Dendritic cell treated with granulocyte-macrophage colony-stimulating factor and Interleukin-4, amounts not matched to agents 40 ng/mL and 50 ng/mL, for 4 days (primary cell): ENCODE results near the gene SPNS3.

Experiments
- H3K27ac Mint-ChIP-seq: one replicate; pipeline ENCODE4 v1.8.0; 2022; ENCODE audit warnings: mild to moderate bottlenecking, mixed read lengths
- H3K27me3 Mint-ChIP-seq: one replicate; pipeline ENCODE4 v1.8.0; 2022; ENCODE audit warnings: mild to moderate bottlenecking, mixed read lengths
- H3K36me3 Mint-ChIP-seq: one replicate; pipeline ENCODE4 v1.8.0; 2022; ENCODE audit warnings: low read depth, mixed read lengths
- H3K4me1 Mint-ChIP-seq: one replicate; pipeline ENCODE4 v1.8.0; 2022; ENCODE audit warnings: low read depth, mixed read lengths
- H3K4me3 Mint-ChIP-seq: one replicate; pipeline ENCODE4 v1.8.0; 2022; ENCODE audit warnings: mild to moderate bottlenecking, moderate library complexity, mixed read lengths
- H3K9me3 Mint-ChIP-seq: one replicate; pipeline ENCODE4 v1.8.0; 2022; ENCODE audit warnings: mixed read lengths
- intact Hi-C: fragments of 100-400 bp; cut with micrococcal nuclease; formaldehyde crosslinking; loops from one replicate; pipeline ENCODE4 v1.15.0; 2022

The SPNS3 gene

DNA sequence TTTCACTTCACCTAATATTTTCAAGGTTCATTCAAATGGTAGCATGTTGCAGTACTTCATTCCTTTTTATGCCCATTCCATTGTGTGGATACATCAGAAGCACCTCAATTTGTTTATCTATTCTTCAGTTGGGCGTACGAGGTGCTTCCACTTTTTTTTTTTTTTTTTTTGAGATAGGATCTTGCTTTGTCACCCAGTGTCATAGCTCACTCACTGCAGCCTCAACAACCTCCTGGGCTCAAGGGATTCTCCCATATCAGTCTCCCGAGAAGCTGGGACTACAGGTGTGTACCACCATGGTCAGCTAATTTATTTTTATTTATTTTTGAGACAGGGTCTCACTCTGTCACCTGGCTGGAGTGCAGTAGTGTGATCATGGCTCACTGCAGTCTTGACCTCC is 22.5 kb upstream of the SPNS3 start:
- H3K4me3 Mint-ChIP-seq, result no peak overlapping the region
- peaks cover 17% of the 10 kb centered on the region for H3K4me1 Mint-ChIP-seq
- H3K9me3 Mint-ChIP-seq, result no peaks in the 10 kb centered on the region
- intact Hi-C loops, result no loop called here
- H3K36me3 Mint-ChIP-seq, result no peaks in the 10 kb centered on the region
- peaks cover 13% of the 10 kb centered on the region for H3K27me3 Mint-ChIP-seq
- no peak overlapping the region for H3K27ac Mint-ChIP-seq

DNA sequence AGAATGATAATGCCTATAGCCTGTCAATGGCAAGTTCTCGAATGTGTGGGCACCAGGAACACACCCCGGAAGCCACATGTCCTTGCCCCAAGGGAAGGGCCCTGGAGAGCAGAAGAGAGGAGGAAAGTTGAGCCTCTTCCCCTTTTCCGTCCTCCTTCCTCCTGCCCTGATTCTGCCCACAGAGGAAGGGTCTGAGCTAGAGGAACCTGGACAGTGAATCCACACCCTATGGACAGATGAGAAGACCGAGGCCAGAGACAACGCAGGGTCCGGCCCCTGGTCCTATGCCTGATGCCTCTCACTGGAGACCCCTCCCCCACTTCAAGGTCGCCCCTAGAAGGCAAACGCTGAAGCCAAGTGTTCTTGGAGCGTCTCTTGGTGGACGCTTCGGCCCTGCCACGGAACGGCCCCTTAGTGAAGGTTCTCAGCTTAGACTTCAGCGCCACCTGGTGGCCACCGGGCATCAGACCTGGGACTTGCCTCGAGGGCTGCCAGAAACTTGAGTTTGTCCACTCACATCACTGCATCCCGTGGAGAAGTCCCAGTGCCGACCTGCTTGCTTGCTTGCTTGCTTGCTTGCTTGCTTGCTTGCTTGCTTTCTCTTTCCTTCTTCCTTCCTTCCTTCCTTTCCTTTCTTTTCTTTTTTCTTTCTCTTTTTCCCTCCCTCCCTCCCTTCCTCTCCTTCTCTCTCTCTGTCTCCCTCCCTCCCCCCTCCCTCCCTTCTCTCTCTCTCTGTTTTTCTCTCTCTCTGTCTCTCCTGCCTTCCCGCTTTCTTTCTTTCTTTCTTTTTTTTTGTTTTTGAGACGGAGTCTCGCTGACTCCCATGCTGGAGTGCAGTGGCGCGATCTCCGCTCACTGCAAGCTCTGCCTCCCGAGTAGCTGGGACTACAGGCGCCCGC is 20.6 kb upstream of the SPNS3 start:
- Mint-ChIP-seq H3K4me1 (peaks cover 28% of the 10 kb centered on the region), H3K9me3 (no peaks in the 10 kb centered on the region), H3K27me3 (peaks cover 12% of the 10 kb centered on the region), H3K36me3 (no peaks in the 10 kb centered on the region), H3K4me3 (peak overlapping the region; percentile 75), H3K27ac (peak overlapping the region; percentile 91)
- intact Hi-C loops, result loop anchor here (1.0 to 2.0 kb wide), 3 partner anchors 48 to 214 kb away; no protein-coding TSS in a partner anchor

- intact Hi-C loops, result no loop called here
- Mint-ChIP-seq H3K4me3 (no peak overlapping the region), H3K4me1 (peaks cover 30% of the 10 kb centered on the region), H3K9me3 (no peaks in the 10 kb centered on the region), H3K36me3 (no peaks in the 10 kb centered on the region), H3K27me3 (peaks cover 14% of the 10 kb centered on the region), H3K27ac (peak overlapping the region; percentile 21)
These were observed 16.5 kb upstream of the SPNS3 start for GRCh38 chr17:4417129-4417667.

- no peak overlapping the region for H3K27ac Mint-ChIP-seq
- H3K4me1 Mint-ChIP-seq, result peaks cover 21% of the 10 kb centered on the region
These were observed 13.0 kb upstream of the SPNS3 start for GRCh38 chr17:4420692-4421131.

GRCh38 chr17:4422864-4423263 is 10.9 kb upstream of the SPNS3 start:
- Mint-ChIP-seq H3K27ac (no peak overlapping the region), H3K4me3 (no peak overlapping the region), H3K9me3 (no peaks in the 10 kb centered on the region), H3K4me1 (peaks cover 11% of the 10 kb centered on the region), H3K27me3 (peaks cover 6% of the 10 kb centered on the region), H3K36me3 (no peaks in the 10 kb centered on the region)
- intact Hi-C loops, result loop anchor here (5.0 to 10.0 kb wide), 2 partner anchors 142 to 274 kb away; partner anchors contain the start of gene GGT6

More at GRCh38 chr17:4420692-4421131, 13.0 kb upstream of the SPNS3 start:
- no peak overlapping the region for H3K4me3 Mint-ChIP-seq
- H3K9me3 Mint-ChIP-seq, result no peaks in the 10 kb centered on the region
- H3K36me3 Mint-ChIP-seq, result no peaks in the 10 kb centered on the region
- intact Hi-C loops, result loop anchor here (5.0 to 10.0 kb wide), 2 partner anchors 144 to 277 kb away; partner anchors contain the start of gene GGT6
- H3K27me3 Mint-ChIP-seq, result peaks cover 6% of the 10 kb centered on the region

DNA sequence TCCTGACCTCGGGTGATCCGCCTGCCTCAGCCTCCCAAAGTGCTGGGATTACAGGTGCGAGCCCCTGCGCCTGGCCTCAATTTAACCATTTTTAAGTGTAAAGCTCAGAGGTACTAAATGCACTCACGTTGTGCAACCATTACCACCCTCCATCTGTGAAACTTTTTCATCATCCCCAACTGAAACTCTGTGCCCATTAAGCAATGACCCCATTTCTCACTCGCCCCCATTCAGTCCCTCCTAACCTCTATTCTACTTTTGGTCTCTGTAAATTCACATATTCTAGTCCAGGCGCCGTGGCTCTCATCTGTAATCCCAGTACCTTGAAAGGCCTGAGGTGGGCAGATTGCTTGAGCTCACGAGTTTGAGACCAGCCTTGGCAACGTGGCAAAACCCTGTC is 8.3 kb upstream of the SPNS3 start:
- Mint-ChIP-seq H3K4me1 (peaks cover 19% of the 10 kb centered on the region), H3K27me3 (peaks cover 6% of the 10 kb centered on the region), H3K27ac (no peak overlapping the region), H3K4me3 (no peak overlapping the region), H3K36me3 (no peaks in the 10 kb centered on the region), H3K9me3 (no peaks in the 10 kb centered on the region)
- intact Hi-C loops, result loop anchor here (10.0 kb wide), 1 partner anchor 139 kb away; the partner anchor contains the start of gene GGT6

- Mint-ChIP-seq H3K9me3 (no peaks in the 10 kb centered on the region), H3K4me3 (no peak overlapping the region), H3K27me3 (no peaks in the 10 kb centered on the region), H3K36me3 (no peaks in the 10 kb centered on the region), H3K27ac (no peak overlapping the region), H3K4me1 (peaks cover 14% of the 10 kb centered on the region)
- intact Hi-C loops, result loop anchor here (10.0 kb wide), 1 partner anchor 138 kb away; the partner anchor contains the start of gene GGT6
These were observed 7.1 kb upstream of the SPNS3 start for GRCh38 chr17:4426499-4427208.

GRCh38 chr17:4427505-4427904 is 6.2 kb upstream of the SPNS3 start:
- intact Hi-C loops, result loop anchor here (10.0 kb wide), 1 partner anchor 137 kb away; the partner anchor contains the start of gene GGT6
- Mint-ChIP-seq H3K4me3 (no peak overlapping the region), H3K36me3 (no peaks in the 10 kb centered on the region), H3K4me1 (peaks cover 14% of the 10 kb centered on the region), H3K27me3 (no peaks in the 10 kb centered on the region), H3K9me3 (no peaks in the 10 kb centered on the region), H3K27ac (no peak overlapping the region)

GRCh38 chr17:4436381-4436780 is 2.6 kb downstream of the SPNS3 start:
- H3K4me1 Mint-ChIP-seq, result peaks cover 55% of the 10 kb centered on the region
- H3K27me3 Mint-ChIP-seq, result peaks cover 19% of the 10 kb centered on the region
- H3K36me3 Mint-ChIP-seq, result no peaks in the 10 kb centered on the region
- peak overlapping the region; percentile 48 for H3K4me3 Mint-ChIP-seq
- no peaks in the 10 kb centered on the region for H3K9me3 Mint-ChIP-seq
- H3K27ac Mint-ChIP-seq, result no peak overlapping the region
- intact Hi-C loops, result loop anchor here (10.0 kb wide), 1 partner anchor 58 kb away; the partner anchor contains the start of gene SPNS2

- H3K27me3 Mint-ChIP-seq, result peaks cover 19% of the 10 kb centered on the region
- intact Hi-C loops, result loop anchor here (10.0 kb wide), 1 partner anchor 58 kb away; the partner anchor contains the start of gene SPNS2
- H3K4me3 Mint-ChIP-seq, result peak overlapping the region; percentile 48
- no peaks in the 10 kb centered on the region for H3K9me3 Mint-ChIP-seq
- no peak overlapping the region for H3K27ac Mint-ChIP-seq
- peaks cover 58% of the 10 kb centered on the region for H3K4me1 Mint-ChIP-seq
- no peaks in the 10 kb centered on the region for H3K36me3 Mint-ChIP-seq
These were observed 3.1 kb downstream of the SPNS3 start for GRCh38 chr17:4436846-4437245.

DNA sequence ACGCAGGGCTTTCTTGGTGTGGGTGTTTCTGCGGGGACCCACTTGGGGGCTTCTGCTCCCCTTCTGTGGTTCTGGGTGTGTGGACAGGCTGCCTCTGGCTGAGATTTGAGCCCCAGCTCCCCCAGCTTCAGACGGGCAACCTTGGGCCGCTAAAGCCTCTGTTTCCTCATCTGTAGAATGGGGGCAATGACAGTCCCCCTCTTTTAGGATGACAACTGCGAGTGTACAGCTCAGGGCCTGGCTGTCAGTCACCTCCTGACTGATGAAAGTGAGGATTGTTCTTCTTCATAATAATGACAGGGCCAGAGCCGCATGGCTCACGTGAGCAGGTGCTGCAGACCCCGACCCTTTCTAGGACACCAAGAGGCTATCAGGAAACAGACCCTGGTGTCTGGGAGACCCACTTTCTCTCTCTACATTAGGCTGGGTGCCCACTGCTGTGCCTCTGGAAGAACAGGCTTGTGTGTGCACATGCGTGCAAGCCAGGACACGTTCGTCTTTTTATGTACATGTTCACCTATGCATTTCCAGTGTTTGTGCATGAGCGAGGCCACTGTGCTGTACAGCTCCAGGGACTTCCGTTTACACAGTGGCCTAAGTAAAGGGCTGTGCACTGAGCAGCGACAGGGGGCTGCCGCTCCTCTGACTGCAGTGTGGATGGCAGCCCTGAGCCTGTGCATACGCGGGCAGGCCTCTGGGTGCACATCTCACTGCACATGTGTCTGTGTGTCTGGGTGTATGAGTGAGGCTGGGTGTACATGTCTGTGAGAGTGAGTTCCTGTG is 4.6 kb downstream of the SPNS3 start:
- intact Hi-C loops, result loop anchor here (10.0 kb wide), 1 partner anchor 56 kb away; the partner anchor contains the start of gene SPNS2
- no peak overlapping the region for H3K27ac Mint-ChIP-seq
- H3K27me3 Mint-ChIP-seq, result peaks cover 15% of the 10 kb centered on the region
- H3K4me1 Mint-ChIP-seq, result peaks cover 59% of the 10 kb centered on the region
- H3K4me3 Mint-ChIP-seq, result no peak overlapping the region
- no peaks in the 10 kb centered on the region for H3K36me3 Mint-ChIP-seq
- no peaks in the 10 kb centered on the region for H3K9me3 Mint-ChIP-seq

DNA sequence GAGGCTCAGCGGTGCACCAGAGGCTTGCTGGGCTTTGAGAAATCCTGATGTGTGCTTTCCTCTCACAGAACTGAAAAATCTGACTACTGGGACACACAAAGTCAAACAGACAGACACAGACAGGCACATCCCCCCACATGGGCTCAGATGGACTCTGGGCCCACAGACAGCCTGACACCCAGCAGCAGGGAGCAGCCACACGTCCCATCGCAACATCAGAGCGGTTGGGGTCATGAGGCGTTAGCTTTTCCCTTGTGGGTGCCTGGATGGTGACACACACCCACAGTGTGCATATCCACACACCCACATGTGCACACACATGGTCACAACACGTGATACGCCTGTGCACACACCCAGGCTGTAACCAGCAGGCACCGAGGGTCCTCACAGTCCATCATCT is 6.3 kb downstream of the SPNS3 start:
- no peaks in the 10 kb centered on the region for H3K36me3 Mint-ChIP-seq
- intact Hi-C loops, result no loop called here
- peaks cover 8% of the 10 kb centered on the region for H3K27me3 Mint-ChIP-seq
- no peak overlapping the region for H3K27ac Mint-ChIP-seq
- peaks cover 56% of the 10 kb centered on the region for H3K4me1 Mint-ChIP-seq
- H3K4me3 Mint-ChIP-seq, result no peak overlapping the region
- no peaks in the 10 kb centered on the region for H3K9me3 Mint-ChIP-seq
